Upper lobe of left lung (tissue), 6 donors: ENCODE measurements around the gene SPATA2. TPM values are rescaled to one million over a fixed set of nuclear protein-coding genes. Genes with fewer than 3 reads are reported as not detected.

ENCODE experiments used
- ATAC-seq, 2 donors: fragments of 200-7000 bp; cut with Tn5 transposase; one replicate each; pipeline ENCODE4 v1.9.1; 2022; ENCODE audit warnings: mild to moderate bottlenecking in 2 of 2, moderate library complexity in 2 of 2; ENCODE audit not compliant: low FRiP score in 2 of 2
- DNase-seq, 2 donors: peaks; one replicate each; pipeline ENCODE4 v3.0.0-alpha.2; 2019 to 2020
- H3K27ac ChIP-seq, 4 donors: fragments of 200-600 bp; sonication (generic); one replicate each; pipeline ENCODE4 v1.5.1; 2016 to 2019
- H3K27me3 ChIP-seq, 4 donors: fragments of 200-600 bp; sonication (generic); one replicate each; pipeline ENCODE4 v1.5.1; 2017 to 2019
- H3K36me3 ChIP-seq, 4 donors: fragments of 200-600 bp; sonication (generic); one replicate each; pipeline ENCODE4 v1.5.1; 2016 to 2019
- H3K4me1 ChIP-seq, 4 donors: fragments of 200-600 bp; sonication (generic); one replicate each; pipeline ENCODE4 v1.5.1; 2018 to 2019
- H3K4me3 ChIP-seq, 4 donors: fragments of 200-600 bp; sonication (generic); one replicate each; pipeline ENCODE4 v1.5.1; 2017 to 2019; ENCODE audit warnings: mild to moderate bottlenecking in 2 of 4, moderate library complexity in 1 of 4
- H3K9me3 ChIP-seq, 4 donors: fragments of 200-600 bp; sonication (generic); one replicate each; pipeline ENCODE4 v1.5.1; 2018 to 2019
- CTCF ChIP-seq, 6 experiments: fragments of 450-650 bp in 4 of 6; fragments of 200-600 bp in 2 of 6; sonication (generic) in 2 of 6; IDR thresholded peaks; one replicate each; pipeline ENCODE4 v1.5.1; 2016 to 2019; ENCODE audit warnings: antibody characterized with exemption in 6 of 6
- EP300 ChIP-seq, 4 donors: sonication (generic); formaldehyde crosslinking; IDR thresholded peaks; one replicate each; pipeline ENCODE4 v1.5.1; 2017; ENCODE audit warnings: antibody characterized with exemption in 4 of 4, control low read depth in 2 of 4
- POLR2A ChIP-seq, 4 donors: fragments of 450-650 bp; IDR thresholded peaks; one replicate each; pipeline ENCODE4 v1.5.1; 2016 to 2017; ENCODE audit warnings: antibody characterized with exemption in 4 of 4, mild to moderate bottlenecking in 2 of 4
- POLR2AphosphoS5 ChIP-seq, 2 donors: sonication (generic); formaldehyde crosslinking; IDR thresholded peaks; one replicate each; pipeline ENCODE4 v1.5.1; 2017; ENCODE audit warnings: antibody characterized with exemption in 2 of 2
- WGBS, 2 donors: methylation state at CpG; one replicate each; pipeline ENCODE4 v1.1.5; 2017 to 2018; 5-methylcytosine and 5-hydroxymethylcytosine counted together
- total RNA-seq, 6 donors: library from RNA; depleted of rRNA in 4 of 6; stranded (reverse); fragments of >200 nt in 4 of 6; gene quantifications; one replicate each; pipeline versions ENCODE4 v1.1.0 to v1.2.1, GENCODE V29; 2016 to 2021
- donor health status: DM: no; HTN: no; CAD: no; lungs with moderate emphysema.
- donor health status: DM: no; HTN: yes; CAD: no; lungs with severe emphysema.

SPATA2 gene
- total RNA-seq, 6 donors from 2014 or later = 5.1 to 9.4 (median 6.4) TPM

DNA sequence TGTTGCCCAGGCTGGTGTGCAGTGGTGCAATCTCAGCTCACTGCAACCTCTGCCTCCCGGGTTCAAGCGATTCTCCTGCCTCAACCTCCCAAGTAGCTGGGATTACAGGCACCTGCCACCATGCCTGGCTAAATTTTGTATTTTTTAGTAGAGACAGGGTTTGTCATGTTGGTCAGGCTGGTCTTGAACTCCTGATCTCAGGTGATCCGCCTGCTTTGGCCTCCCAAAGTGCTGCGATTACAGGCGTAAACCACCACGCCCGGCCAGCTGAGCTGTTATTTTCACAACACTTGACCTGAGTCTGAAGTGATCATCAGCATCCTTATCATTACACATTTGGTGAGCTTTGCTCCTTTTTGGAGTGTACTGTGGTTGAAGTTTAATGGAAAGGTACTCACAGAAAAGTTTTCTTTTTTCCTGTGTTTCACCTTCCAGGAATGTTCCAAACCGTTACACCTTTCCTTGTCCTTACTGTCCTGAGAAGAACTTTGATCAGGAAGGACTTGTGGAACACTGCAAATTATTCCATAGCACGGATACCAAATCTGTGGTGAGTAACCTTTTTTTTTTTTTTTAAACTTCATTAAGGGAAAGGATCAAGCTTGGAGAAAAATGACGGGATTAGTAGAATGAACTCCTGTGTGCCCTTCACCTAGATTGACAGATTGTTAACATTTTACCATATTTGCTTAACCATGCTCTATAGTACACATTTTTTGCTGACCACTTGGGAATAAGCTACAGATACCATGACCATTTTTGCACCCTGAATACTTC lies 30.6 kb upstream of the SPATA2 start:
- no peaks in the 10 kb centered on the region for H3K27me3 ChIP-seq
- H3K36me3 ChIP-seq = peaks cover 46 to 89% (median 70%) of the 10 kb centered on the region in 4 donors
- H3K4me3 ChIP-seq = no peak overlapping the region
- TF ChIP-seq EP300 (IDR thresholded peaks at IDR 0.05) (no peak), CTCF (IDR thresholded peaks at IDR 0.05) (no peak), POLR2A (IDR thresholded peaks at IDR 0.05) (no peak), POLR2AphosphoS5 (IDR thresholded peaks at IDR 0.05) (no peak)
- H3K9me3 ChIP-seq = no peaks in the 10 kb centered on the region
- 81 to 86% methylated on average over 10 of the region's 10 CpGs for WGBS, 2 donors
- ATAC-seq (no peak), DNase-seq (no peak)
- H3K4me1 ChIP-seq = peaks cover 0 to 22% (median 11%) of the 10 kb centered on the region in 4 donors
- no peak overlapping the region for H3K27ac ChIP-seq

GRCh38 chr20:49945306-49945700 lies 30.0 kb upstream of the SPATA2 start:
- ATAC-seq (no peak), DNase-seq (no peak)
- Histone ChIP-seq H3K36me3 (peaks cover 42 to 88% (median 64%) of the 10 kb centered on the region in 4 donors), H3K9me3 (no peaks in the 10 kb centered on the region), H3K4me3 (no peak overlapping the region), H3K27me3 (no peaks in the 10 kb centered on the region), H3K27ac (no peak overlapping the region), H3K4me1 (peaks cover 0 to 27% (median 11%) of the 10 kb centered on the region in 4 donors)
- no peak for TF ChIP-seq CTCF (IDR thresholded peaks at IDR 0.05)
- no peak for TF ChIP-seq POLR2A (IDR thresholded peaks at IDR 0.05)
- WGBS, 2 donors = 85 to 87% methylated on average over 3 of the region's 3 CpGs

GRCh38 chr20:49942942-49943341 lies 27.6 kb upstream of the SPATA2 start:
- H3K9me3 ChIP-seq = no peaks in the 10 kb centered on the region
- 94 to 96% methylated on average over 3 of the region's 3 CpGs for WGBS, 2 donors
- peaks cover 27 to 73% (median 41%) of the 10 kb centered on the region in 4 donors for H3K36me3 ChIP-seq
- H3K27ac ChIP-seq = no peak overlapping the region
- peaks cover 14 to 49% (median 25%) of the 10 kb centered on the region in 4 donors for H3K4me1 ChIP-seq
- no peak overlapping the region for H3K4me3 ChIP-seq
- no peak for DNase-seq
- H3K27me3 ChIP-seq = no peaks in the 10 kb centered on the region
- ATAC-seq = no peak
- TF ChIP-seq POLR2A (IDR thresholded peaks at IDR 0.05) = no peak
- no peak for TF ChIP-seq POLR2AphosphoS5 (IDR thresholded peaks at IDR 0.05)
- no peak for TF ChIP-seq EP300 (IDR thresholded peaks at IDR 0.05)
- TF ChIP-seq CTCF (IDR thresholded peaks at IDR 0.05) = no peak

DNA sequence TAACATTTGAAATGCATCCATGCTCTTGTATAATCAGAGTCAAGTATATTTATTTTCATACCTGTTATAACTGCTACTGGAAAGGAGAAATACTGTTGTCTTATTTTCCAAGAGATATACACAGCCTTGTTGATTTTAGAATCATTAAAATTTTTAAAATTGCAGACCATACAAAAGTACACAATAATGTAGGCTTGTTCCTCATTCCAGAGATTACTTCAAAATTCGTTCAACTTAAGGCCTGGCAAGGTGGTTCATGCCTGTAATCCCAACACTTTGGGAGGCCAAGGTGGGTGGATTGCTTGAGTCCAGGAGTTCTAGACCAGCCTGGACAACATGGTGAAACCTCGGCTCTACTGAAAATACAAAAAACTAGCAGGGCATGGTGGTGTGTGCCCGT lies 27.0 kb upstream of the SPATA2 start:
- no peak overlapping the region for H3K27ac ChIP-seq
- H3K9me3 ChIP-seq = no peaks in the 10 kb centered on the region
- no peak overlapping the region for H3K4me3 ChIP-seq
- DNase-seq = no peak
- peaks cover 27 to 70% (median 39%) of the 10 kb centered on the region in 4 donors for H3K36me3 ChIP-seq
- 70 to 79% methylated on average over 3 of the region's 3 CpGs for WGBS, 2 donors
- H3K4me1 ChIP-seq = peaks cover 21 to 55% (median 32%) of the 10 kb centered on the region in 4 donors
- no peak for TF ChIP-seq POLR2AphosphoS5 (IDR thresholded peaks at IDR 0.05)
- no peak for ATAC-seq
- H3K27me3 ChIP-seq = no peaks in the 10 kb centered on the region

DNA sequence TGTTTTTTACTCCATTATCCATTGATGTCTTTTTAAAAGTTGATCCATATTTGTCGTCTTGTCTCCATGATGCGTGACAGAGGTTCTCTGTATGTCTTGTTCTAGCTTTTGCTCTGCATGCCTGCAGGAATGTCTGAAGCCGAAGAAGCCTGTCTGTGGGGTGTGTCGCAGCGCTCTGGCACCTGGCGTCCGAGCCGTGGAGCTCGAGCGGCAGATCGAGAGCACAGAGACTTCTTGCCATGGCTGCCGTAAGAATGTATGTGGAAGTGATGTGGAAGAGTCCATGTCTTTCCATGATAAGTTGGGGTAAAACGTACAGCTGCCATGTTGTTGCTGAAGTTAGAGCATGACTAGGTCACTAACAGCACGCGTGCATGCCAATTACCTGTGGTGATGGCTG lies 26.1 kb upstream of the SPATA2 start:
- WGBS, 2 donors = 96 to 98% methylated on average over 15 of the region's 15 CpGs
- peaks cover 21 to 59% (median 35%) of the 10 kb centered on the region in 4 donors for H3K4me1 ChIP-seq
- no peak overlapping the region for H3K27ac ChIP-seq
- ATAC-seq (no peak), DNase-seq (peak in 1 of 2 donors; percentile 52)
- no peak overlapping the region for H3K4me3 ChIP-seq
- no peaks in the 10 kb centered on the region for H3K27me3 ChIP-seq
- peaks cover 23 to 62% (median 32%) of the 10 kb centered on the region in 4 donors for H3K36me3 ChIP-seq
- H3K9me3 ChIP-seq = no peaks in the 10 kb centered on the region
- TF ChIP-seq POLR2A (IDR thresholded peaks at IDR 0.05) (no peak), CTCF (IDR thresholded peaks at IDR 0.05) (no peak), POLR2AphosphoS5 (IDR thresholded peaks at IDR 0.05) (no peak), EP300 (IDR thresholded peaks at IDR 0.05) (no peak)
